ENCODE data around the gene PPP6R3. TPM values are rescaled to one million over a fixed set of nuclear protein-coding genes. Genes with fewer than 3 reads are reported as not detected.
A peak's percentile ranks its signal among the peaks of the same experiment; 100 is the strongest.

Gene PPP6R3, protein sequence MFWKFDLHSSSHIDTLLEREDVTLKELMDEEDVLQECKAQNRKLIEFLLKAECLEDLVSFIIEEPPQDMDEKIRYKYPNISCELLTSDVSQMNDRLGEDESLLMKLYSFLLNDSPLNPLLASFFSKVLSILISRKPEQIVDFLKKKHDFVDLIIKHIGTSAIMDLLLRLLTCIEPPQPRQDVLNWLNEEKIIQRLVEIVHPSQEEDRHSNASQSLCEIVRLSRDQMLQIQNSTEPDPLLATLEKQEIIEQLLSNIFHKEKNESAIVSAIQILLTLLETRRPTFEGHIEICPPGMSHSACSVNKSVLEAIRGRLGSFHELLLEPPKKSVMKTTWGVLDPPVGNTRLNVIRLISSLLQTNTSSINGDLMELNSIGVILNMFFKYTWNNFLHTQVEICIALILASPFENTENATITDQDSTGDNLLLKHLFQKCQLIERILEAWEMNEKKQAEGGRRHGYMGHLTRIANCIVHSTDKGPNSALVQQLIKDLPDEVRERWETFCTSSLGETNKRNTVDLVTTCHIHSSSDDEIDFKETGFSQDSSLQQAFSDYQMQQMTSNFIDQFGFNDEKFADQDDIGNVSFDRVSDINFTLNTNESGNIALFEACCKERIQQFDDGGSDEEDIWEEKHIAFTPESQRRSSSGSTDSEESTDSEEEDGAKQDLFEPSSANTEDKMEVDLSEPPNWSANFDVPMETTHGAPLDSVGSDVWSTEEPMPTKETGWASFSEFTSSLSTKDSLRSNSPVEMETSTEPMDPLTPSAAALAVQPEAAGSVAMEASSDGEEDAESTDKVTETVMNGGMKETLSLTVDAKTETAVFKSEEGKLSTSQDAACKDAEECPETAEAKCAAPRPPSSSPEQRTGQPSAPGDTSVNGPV
- total RNA-seq (100 to 1,000 TPM in 1 of 4 donors, 10 to 100 TPM in 3; 81.5 to 101 (median 90.8) TPM), polyA plus RNA-seq (22.1 TPM)
- long read RNA-seq, donor 1, full-length matches to known transcripts: 7 of 49 reads
- long read RNA-seq, donor 1, partial matches to known transcripts: 22 of 49 reads
- long read RNA-seq, donor 1, other reads (novel, unspliced or antisense): 20 of 49 reads
- long read RNA-seq, donor 2, partial matches to known transcripts: 3 of 9 reads
- long read RNA-seq, donor 2, other reads (novel, unspliced or antisense): 4 of 9 reads
- long read RNA-seq, donor 3, full-length matches to known transcripts: 3 of 88 reads
- long read RNA-seq, donor 3, partial matches to known transcripts: 53 of 88 reads
- long read RNA-seq, donor 3, other reads (novel, unspliced or antisense): 32 of 88 reads
- long read RNA-seq, donor 4, full-length matches to known transcripts: 1 of 16 reads
- long read RNA-seq, donor 4, partial matches to known transcripts: 5 of 16 reads
- long read RNA-seq, donor 4, other reads (novel, unspliced or antisense): 10 of 16 reads

DNA sequence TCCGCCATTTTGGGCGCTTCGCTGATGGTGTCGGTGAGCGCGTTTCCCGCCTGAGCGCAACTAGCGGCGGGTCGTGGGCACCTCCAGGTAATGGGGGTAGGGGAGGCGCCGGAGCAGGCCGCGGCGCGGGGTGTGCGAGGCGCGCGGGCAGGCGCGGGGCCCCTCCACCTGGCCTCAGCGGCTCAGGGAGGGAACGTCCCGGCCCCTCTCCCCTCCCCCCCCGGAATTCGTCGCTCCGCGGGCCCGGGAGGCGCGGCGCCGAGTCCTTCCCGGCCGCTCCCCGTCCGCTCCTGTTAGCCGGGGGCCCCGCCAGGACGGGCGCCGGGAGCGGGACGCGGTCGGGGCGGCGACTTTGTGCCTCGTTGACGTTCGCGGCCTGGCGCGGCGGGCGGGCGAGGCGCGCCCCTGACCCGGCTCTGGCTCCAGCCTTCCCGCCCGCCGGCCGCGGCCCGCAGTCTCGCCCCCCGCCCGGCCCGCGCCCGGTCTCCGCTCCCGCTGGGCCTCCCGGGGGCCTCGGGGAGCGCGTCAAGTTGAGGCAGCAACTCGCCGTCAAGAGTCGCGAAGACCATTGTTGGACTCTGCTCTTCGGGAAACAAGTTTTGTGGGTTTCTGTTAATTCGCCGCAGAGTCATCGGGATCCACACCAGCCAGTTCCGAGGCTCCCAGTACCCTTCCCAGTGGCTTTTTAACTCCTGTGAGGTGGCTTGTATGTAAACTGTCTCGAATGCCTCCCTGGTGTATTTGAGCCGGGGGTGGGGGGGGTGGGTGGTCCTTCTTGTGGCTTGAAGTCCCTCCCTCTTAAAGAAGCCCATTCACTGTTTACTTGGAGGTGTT lies at the start of gene PPP6R3:
TSS of gene PPP6R3 (plus strand) at position 12 of the 834 bp plus-strand sequence. CDS start 76,913 bp downstream, outside the sequence.
- Histone ChIP-seq H3K4me1 (ENCODE audit: control insufficient read depth, insufficient read depth, low read length) (peaks cover 12% of the 10 kb centered on the region), H3K9me3 (ENCODE audit: control insufficient read depth, low read length) (no peaks in the 10 kb centered on the region), H3K27me3 (ENCODE audit: control insufficient read depth, insufficient read depth) (no peaks in the 10 kb centered on the region), H3K4me3 (ENCODE audit: low read length) (peak within 1 kb of the TSS; percentile 97), H3K27ac (ENCODE audit: low read length) (peak within 1 kb of the TSS; percentile 98)
- WGBS: under 1% methylated on average over 92 of the region's 92 CpGs
- DNase-seq (no peak), ATAC-seq (peak; percentile 61 to 68)
- intact Hi-C loops (cut with DNase I): loop anchor here in 3 of 4 donors (10.0 kb wide), 3 partner anchors 94 to 1184 kb away; partner anchors contain the start of gene CCND1 (in 1 of the 3)

DNA sequence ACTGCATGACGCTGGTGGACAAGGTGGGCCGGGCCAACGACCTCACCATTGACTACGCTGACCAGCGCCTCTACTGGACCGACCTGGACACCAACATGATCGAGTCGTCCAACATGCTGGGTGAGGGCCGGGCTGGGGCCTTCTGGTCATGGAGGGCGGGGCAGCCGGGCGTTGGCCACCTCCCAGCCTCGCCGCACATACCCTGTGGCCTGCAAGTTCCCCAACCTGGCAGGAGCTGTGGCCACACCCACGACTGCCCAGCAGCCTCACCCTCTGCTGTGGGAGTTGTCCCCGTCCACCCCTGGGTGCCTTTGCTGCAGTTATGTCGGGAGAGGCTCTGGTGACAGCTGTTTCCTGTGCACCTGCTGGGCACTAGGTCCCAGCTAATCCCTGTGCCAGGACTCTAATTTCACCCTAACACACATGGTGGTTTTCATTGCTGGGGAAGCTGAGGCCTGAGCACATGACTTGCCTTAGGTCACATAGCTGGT lies 49.0 kb upstream of the PPP6R3 start:
- intact Hi-C loops (cut with DNase I): no loop called here
- peak in 1 of 2 donors; percentile 27 for ATAC-seq
- no peak overlapping the region for H3K4me3 ChIP-seq (ENCODE audit: low read length)
- no peaks in the 10 kb centered on the region for H3K9me3 ChIP-seq (ENCODE audit: control insufficient read depth, low read length)
- no peaks in the 10 kb centered on the region for H3K27me3 ChIP-seq (ENCODE audit: control insufficient read depth, insufficient read depth)
- no peak overlapping the region for H3K27ac ChIP-seq (ENCODE audit: low read length)
- no peaks in the 10 kb centered on the region for H3K4me1 ChIP-seq (ENCODE audit: control insufficient read depth, insufficient read depth, low read length)
- DNase-seq: no peak
- 88% methylated on average over 17 of the region's 17 CpGs for WGBS

DNA sequence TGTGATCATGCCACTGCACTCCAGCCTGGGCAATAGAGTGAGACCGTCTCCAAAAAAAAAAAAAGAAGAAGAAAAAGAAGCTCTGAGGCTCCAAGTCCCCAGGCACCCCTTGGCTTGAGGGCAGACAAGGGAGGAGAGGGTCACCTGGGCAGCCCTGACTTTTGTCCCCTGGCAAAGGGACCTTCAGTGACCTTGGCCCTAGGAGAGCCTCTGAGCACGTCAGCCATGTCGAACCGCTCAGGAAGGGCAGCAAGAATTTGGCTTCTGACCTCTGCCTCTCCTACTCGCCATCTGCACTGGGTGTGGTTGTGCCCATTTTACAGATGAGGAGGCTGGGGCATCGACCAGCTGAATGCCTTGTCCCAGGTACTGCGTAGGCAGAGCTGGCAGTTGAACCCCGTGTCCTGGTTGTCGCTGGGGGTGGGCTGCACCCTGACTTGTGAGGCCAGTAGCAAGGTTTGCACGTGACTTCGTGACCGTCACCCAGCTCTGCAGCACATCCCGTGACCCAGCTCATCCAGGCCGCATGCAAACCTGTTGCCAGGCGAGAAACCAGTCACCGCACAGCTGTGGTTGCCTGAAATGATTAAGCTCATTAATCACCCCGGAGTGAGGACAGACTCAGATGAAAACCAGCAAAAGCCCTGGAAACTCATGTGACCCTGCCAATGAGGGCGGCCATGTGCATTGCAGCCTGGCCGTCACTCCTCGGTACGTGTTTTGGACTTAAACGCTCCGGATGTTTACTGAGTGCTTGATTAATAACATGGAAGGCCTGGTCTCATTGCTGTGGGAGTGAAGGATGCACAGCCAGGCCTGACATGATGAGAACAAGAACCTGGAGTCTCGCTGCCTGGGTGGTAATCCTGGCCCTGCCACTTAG lies 47.7 kb upstream of the PPP6R3 start:
- H3K4me3 ChIP-seq (ENCODE audit: low read length): no peak overlapping the region
- DNase-seq: no peak
- intact Hi-C loops (cut with DNase I): no loop called here
- H3K4me1 ChIP-seq (ENCODE audit: control insufficient read depth, insufficient read depth, low read length): no peaks in the 10 kb centered on the region
- 85% methylated on average over 24 of the region's 24 CpGs for WGBS
- no peak overlapping the region for H3K27ac ChIP-seq (ENCODE audit: low read length)
- H3K9me3 ChIP-seq (ENCODE audit: control insufficient read depth, low read length): no peaks in the 10 kb centered on the region
- ATAC-seq: peak in 1 of 2 donors; percentile 28
- H3K27me3 ChIP-seq (ENCODE audit: control insufficient read depth, insufficient read depth): no peaks in the 10 kb centered on the region

DNA sequence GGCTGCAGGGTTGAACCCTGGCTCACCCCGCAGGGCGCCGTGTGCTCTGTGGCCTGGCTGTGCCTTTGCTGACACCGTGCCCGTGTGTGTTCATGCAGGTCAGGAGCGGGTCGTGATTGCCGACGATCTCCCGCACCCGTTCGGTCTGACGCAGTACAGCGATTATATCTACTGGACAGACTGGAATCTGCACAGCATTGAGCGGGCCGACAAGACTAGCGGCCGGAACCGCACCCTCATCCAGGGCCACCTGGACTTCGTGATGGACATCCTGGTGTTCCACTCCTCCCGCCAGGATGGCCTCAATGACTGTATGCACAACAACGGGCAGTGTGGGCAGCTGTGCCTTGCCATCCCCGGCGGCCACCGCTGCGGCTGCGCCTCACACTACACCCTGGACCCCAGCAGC lies 47.0 kb upstream of the PPP6R3 start:
- no peak for ATAC-seq
- intact Hi-C loops (cut with DNase I): no loop called here
- no peaks in the 10 kb centered on the region for H3K4me1 ChIP-seq (ENCODE audit: control insufficient read depth, insufficient read depth, low read length)
- no peak overlapping the region for H3K4me3 ChIP-seq (ENCODE audit: low read length)
- WGBS: 91% methylated on average over 27 of the region's 27 CpGs
- H3K27ac ChIP-seq (ENCODE audit: low read length): no peak overlapping the region
- no peaks in the 10 kb centered on the region for H3K27me3 ChIP-seq (ENCODE audit: control insufficient read depth, insufficient read depth)
- no peaks in the 10 kb centered on the region for H3K9me3 ChIP-seq (ENCODE audit: control insufficient read depth, low read length)
- DNase-seq: no peak

DNA sequence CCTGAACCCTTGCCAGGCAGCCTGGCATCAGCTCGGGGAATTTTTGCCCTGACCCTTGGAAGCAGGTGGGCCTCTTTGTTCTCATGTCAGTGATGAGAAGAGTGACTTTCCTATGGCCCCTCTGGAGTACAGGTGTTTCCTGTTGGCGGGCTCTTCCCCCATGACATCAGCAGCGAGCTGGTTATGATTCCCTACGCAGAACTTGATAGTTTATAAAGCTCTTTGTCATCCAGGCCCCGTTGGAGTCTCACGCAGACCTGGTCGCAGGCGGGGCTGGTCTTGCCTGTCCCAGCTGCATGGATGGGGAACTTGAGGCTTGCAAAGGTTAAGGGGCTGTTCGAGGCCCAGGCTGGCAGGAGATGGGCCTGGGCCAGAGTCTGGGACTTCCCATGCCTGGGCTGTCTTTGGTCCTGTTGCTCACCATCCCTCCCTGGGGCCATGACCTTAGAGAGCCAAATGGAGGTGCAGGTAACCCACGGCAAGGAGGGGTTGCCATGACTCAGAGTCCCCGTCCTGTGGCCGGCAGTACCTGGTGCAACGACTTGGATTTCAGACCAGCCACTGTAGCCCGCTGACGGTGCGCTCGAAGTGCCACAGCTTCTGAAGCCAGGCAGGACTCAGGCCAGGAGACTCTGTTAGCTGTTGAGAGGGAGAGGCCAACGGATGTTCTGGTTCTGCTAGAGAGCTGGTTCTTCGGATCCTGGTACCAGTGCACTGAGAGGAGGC lies 45.9 kb upstream of the PPP6R3 start:
- Histone ChIP-seq H3K9me3 (ENCODE audit: control insufficient read depth, low read length) (no peaks in the 10 kb centered on the region), H3K4me1 (ENCODE audit: control insufficient read depth, insufficient read depth, low read length) (no peaks in the 10 kb centered on the region), H3K4me3 (ENCODE audit: low read length) (no peak overlapping the region), H3K27me3 (ENCODE audit: control insufficient read depth, insufficient read depth) (no peaks in the 10 kb centered on the region), H3K27ac (ENCODE audit: low read length) (no peak overlapping the region)
- intact Hi-C loops (cut with DNase I): no loop called here
- no peak for DNase-seq
- ATAC-seq: no peak
- 85% methylated on average over 19 of the region's 19 CpGs for WGBS

DNA sequence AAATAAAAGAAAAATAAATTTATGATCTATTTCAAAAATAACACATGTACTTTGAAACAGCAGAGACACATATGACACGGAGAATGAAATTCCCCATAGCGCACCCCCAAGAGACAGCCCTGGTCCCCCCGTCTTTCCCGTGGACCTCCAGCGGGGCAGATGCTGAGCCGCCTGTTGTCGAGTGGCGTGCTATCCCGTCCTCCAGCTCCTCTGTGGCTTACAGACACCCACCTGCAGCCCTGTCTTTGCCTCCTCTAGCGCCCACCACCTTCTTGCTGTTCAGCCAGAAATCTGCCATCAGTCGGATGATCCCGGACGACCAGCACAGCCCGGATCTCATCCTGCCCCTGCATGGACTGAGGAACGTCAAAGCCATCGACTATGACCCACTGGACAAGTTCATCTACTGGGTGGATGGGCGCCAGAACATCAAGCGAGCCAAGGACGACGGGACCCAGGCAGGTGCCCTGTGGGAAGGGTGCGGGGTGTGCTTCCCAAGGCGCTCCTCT lies 44.4 kb upstream of the PPP6R3 start:
- no peaks in the 10 kb centered on the region for H3K27me3 ChIP-seq (ENCODE audit: control insufficient read depth, insufficient read depth)
- intact Hi-C loops (cut with DNase I): no loop called here
- H3K4me3 ChIP-seq (ENCODE audit: low read length): no peak overlapping the region
- no peak for ATAC-seq
- no peaks in the 10 kb centered on the region for H3K9me3 ChIP-seq (ENCODE audit: control insufficient read depth, low read length)
- peak in 1 of 3 donors; percentile 44 for DNase-seq
- WGBS: 94% methylated on average over 22 of the region's 22 CpGs
- no peaks in the 10 kb centered on the region for H3K4me1 ChIP-seq (ENCODE audit: control insufficient read depth, insufficient read depth, low read length)
- no peak overlapping the region for H3K27ac ChIP-seq (ENCODE audit: low read length)

DNA sequence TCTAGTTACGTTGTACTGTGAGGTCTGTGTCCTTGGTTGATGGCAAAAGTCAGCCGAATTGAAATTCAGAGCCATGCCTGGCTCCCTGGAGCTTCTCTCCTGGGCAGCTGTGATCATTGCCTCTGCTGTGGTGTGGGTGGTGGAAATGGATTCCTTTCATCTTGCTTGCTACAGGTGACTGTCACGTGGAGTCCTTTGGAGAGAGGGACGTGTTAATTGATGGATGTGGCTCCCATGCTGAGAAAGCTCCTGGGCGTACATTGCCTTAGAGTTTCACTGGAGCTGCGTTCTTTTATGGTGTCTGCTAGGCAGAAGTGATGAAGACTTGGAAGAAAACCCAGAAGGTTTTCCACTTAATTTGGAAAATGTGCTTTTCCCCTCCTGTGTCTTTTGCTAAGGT lies 41.9 kb upstream of the PPP6R3 start:
- ATAC-seq (no peak), DNase-seq (no peak)
- H3K9me3 ChIP-seq (ENCODE audit: control insufficient read depth, low read length): no peaks in the 10 kb centered on the region
- WGBS: 72% methylated on average over 6 of the region's 6 CpGs
- H3K27me3 ChIP-seq (ENCODE audit: control insufficient read depth, insufficient read depth): no peaks in the 10 kb centered on the region
- no peak overlapping the region for H3K4me3 ChIP-seq (ENCODE audit: low read length)
- intact Hi-C loops (cut with DNase I): no loop called here
- H3K27ac ChIP-seq (ENCODE audit: low read length): no peak overlapping the region
- H3K4me1 ChIP-seq (ENCODE audit: control insufficient read depth, insufficient read depth, low read length): no peaks in the 10 kb centered on the region

DNA sequence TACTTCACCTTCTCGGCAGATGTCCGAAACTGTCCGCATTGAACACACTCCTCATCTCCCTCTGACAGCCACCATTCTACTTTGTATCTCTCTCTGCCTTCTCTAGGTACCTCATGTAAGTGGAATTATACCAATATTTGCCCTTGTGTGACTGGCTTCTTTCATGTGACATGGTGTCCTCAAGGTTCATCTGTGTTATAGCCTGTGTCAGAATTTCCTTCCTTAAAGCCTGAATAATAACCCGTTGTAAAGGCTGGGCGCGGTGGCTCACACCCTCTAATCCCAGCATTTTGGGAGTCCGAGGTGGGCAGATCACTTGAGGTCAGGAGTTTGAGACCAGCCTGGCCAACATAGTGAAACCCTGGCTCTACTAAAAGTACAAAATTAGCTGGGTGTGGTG lies 40.4 kb upstream of the PPP6R3 start:
- intact Hi-C loops (cut with DNase I): no loop called here
- H3K4me1 ChIP-seq (ENCODE audit: control insufficient read depth, insufficient read depth, low read length): no peaks in the 10 kb centered on the region
- 98% methylated on average over 7 of the region's 7 CpGs for WGBS
- H3K27ac ChIP-seq (ENCODE audit: low read length): no peak overlapping the region
- no peaks in the 10 kb centered on the region for H3K9me3 ChIP-seq (ENCODE audit: control insufficient read depth, low read length)
- no peak for ATAC-seq
- no peak for DNase-seq
- H3K27me3 ChIP-seq (ENCODE audit: control insufficient read depth, insufficient read depth): no peaks in the 10 kb centered on the region
- H3K4me3 ChIP-seq (ENCODE audit: low read length): no peak overlapping the region

DNA sequence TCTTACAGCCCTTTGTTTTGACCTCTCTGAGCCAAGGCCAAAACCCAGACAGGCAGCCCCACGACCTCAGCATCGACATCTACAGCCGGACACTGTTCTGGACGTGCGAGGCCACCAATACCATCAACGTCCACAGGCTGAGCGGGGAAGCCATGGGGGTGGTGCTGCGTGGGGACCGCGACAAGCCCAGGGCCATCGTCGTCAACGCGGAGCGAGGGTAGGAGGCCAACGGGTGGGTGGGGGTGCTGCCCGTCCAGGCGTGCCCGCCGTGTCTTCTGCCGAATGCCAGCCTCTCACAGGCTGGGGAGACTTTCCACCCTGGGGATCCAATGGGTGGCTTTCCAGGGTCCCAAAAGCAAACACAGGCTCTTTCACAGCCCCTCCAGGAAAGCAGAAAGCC lies 37.1 kb upstream of the PPP6R3 start:
- Histone ChIP-seq H3K27me3 (ENCODE audit: control insufficient read depth, insufficient read depth) (no peaks in the 10 kb centered on the region), H3K9me3 (ENCODE audit: control insufficient read depth, low read length) (no peaks in the 10 kb centered on the region), H3K27ac (ENCODE audit: low read length) (no peak overlapping the region), H3K4me1 (ENCODE audit: control insufficient read depth, insufficient read depth, low read length) (no peaks in the 10 kb centered on the region), H3K4me3 (ENCODE audit: low read length) (no peak overlapping the region)
- WGBS: 96% methylated on average over 21 of the region's 21 CpGs
- DNase-seq (no peak), ATAC-seq (no peak)
- intact Hi-C loops (cut with DNase I): no loop called here
